Osteocyte (in vitro differentiated cells): ENCODE results near the gene SSBP2. TPM values are rescaled to one million over a fixed set of nuclear protein-coding genes. Genes with fewer than 3 reads are reported as not detected.

ENCODE experiments used
- DNase-seq: peaks from one replicate; pipeline ENCODE4 v3.0.0; 2021; ENCODE audit warnings: mixed read lengths; ENCODE audit not compliant: unreplicated experiment; ENCODE audit errors: extremely low spot score
- H3K27ac Mint-ChIP-seq: one replicate; pipeline ENCODE4 v1.8.0; 2021; ENCODE audit warnings: mild to moderate bottlenecking, mixed read lengths; ENCODE audit not compliant: unreplicated experiment
- H3K27me3 Mint-ChIP-seq: one replicate; pipeline ENCODE4 v1.8.0; 2021; ENCODE audit warnings: mixed read lengths; ENCODE audit not compliant: unreplicated experiment
- H3K36me3 Mint-ChIP-seq: one replicate; pipeline ENCODE4 v1.8.0; 2021; ENCODE audit warnings: mixed read lengths; ENCODE audit not compliant: unreplicated experiment
- H3K4me1 Mint-ChIP-seq: one replicate; pipeline ENCODE4 v1.8.0; 2021; ENCODE audit warnings: mixed read lengths; ENCODE audit not compliant: unreplicated experiment
- H3K4me3 Mint-ChIP-seq: one replicate; pipeline ENCODE4 v1.8.0; 2021; ENCODE audit warnings: mild to moderate bottlenecking, moderate library complexity, mixed read lengths; ENCODE audit not compliant: unreplicated experiment
- H3K9me3 Mint-ChIP-seq: one replicate; pipeline ENCODE4 v1.8.0; 2021; ENCODE audit warnings: mixed read lengths; ENCODE audit not compliant: unreplicated experiment
- CTCF ChIP-seq: fragments of 200-600 bp; sonication (generic); IDR thresholded peaks from 2 replicates; pipeline ENCODE4 v1.5.0; 2021; ENCODE audit warnings: antibody characterized with exemption, mild to moderate bottlenecking, moderate library complexity
- total RNA-seq: library from RNA; stranded (reverse); gene quantifications from 2 replicates; pipeline ENCODE4 v1.2.1, GENCODE V29; 2021

Gene SSBP2
- total RNA-seq, 1 donor from 2014 or later, result 62.1 TPM

- Mint-ChIP-seq H3K36me3 (no peaks in the 10 kb centered on the region), H3K27me3 (no peaks in the 10 kb centered on the region), H3K9me3 (no peaks in the 10 kb centered on the region), H3K4me1 (peaks cover 26% of the 10 kb centered on the region), H3K4me3 (no peak overlapping the region), H3K27ac (peak overlapping the region; percentile 82)
- no peak for DNase-seq
- TF ChIP-seq CTCF, result no peak
Observed at GRCh38 chr5:81788329-81788728, 37.4 kb upstream of the SSBP2 start.

- Mint-ChIP-seq H3K36me3 (no peaks in the 10 kb centered on the region), H3K9me3 (no peaks in the 10 kb centered on the region), H3K27ac (peak overlapping the region; percentile 82), H3K27me3 (no peaks in the 10 kb centered on the region), H3K4me1 (peaks cover 32% of the 10 kb centered on the region), H3K4me3 (peak overlapping the region; percentile 49)
- TF ChIP-seq CTCF, result no peak
- DNase-seq, result no peak
Observed at GRCh38 chr5:81787474-81788242, 36.8 kb upstream of the SSBP2 start.

GRCh38 chr5:81786991-81787390 is 36.1 kb upstream of the SSBP2 start:
- H3K27me3 Mint-ChIP-seq, result no peaks in the 10 kb centered on the region
- H3K36me3 Mint-ChIP-seq, result no peaks in the 10 kb centered on the region
- H3K9me3 Mint-ChIP-seq, result no peaks in the 10 kb centered on the region
- no peak overlapping the region for H3K4me3 Mint-ChIP-seq
- peaks cover 32% of the 10 kb centered on the region for H3K4me1 Mint-ChIP-seq
- no peak for TF ChIP-seq CTCF
- DNase-seq, result no peak
- peak overlapping the region; percentile 70 for H3K27ac Mint-ChIP-seq

- Mint-ChIP-seq H3K36me3 (no peaks in the 10 kb centered on the region), H3K27me3 (no peaks in the 10 kb centered on the region), H3K4me3 (no peak overlapping the region), H3K4me1 (peaks cover 32% of the 10 kb centered on the region), H3K27ac (no peak overlapping the region), H3K9me3 (no peaks in the 10 kb centered on the region)
- no peak for TF ChIP-seq CTCF
- DNase-seq, result no peak
Observed at GRCh38 chr5:81786496-81786895, 35.6 kb upstream of the SSBP2 start.

- Mint-ChIP-seq H3K27ac (no peak overlapping the region), H3K36me3 (no peaks in the 10 kb centered on the region), H3K9me3 (no peaks in the 10 kb centered on the region), H3K4me3 (no peak overlapping the region), H3K27me3 (no peaks in the 10 kb centered on the region), H3K4me1 (peaks cover 32% of the 10 kb centered on the region)
- no peak for TF ChIP-seq CTCF
- no peak for DNase-seq
Observed at GRCh38 chr5:81785322-81785721, 34.4 kb upstream of the SSBP2 start.
